GM12801 (cell line): ENCODE measurements around the gene HOXD12.

ENCODE experiments used
- CTCF ChIP-seq: IDR thresholded peaks from one replicate; pipeline ENCODE4 v1.5.1; 2011; ENCODE audit warnings: control low read depth; ENCODE audit not compliant: insufficient read length; ENCODE audit errors: extremely low read depth

HOXD12 gene

GRCh38 chr2:176097820-176098365 is 1.7 kb upstream of the HOXD12 start:
- no peak for TF ChIP-seq CTCF

- TF ChIP-seq CTCF, result no peak
Measured at GRCh38 chr2:176098366-176099158, 1.0 kb upstream of the HOXD12 start.

- no peak for TF ChIP-seq CTCF
Measured at GRCh38 chr2:176099159-176099727, 352 bp upstream of the HOXD12 start.

GRCh38 chr2:176100547-176101140 is 1.0 kb downstream of the HOXD12 start:
- no peak for TF ChIP-seq CTCF

GRCh38 chr2:176101216-176101830 is 1.7 kb downstream of the HOXD12 start:
- no peak for TF ChIP-seq CTCF

- TF ChIP-seq CTCF, result no peak
Measured at GRCh38 chr2:176101842-176102241, 2.2 kb downstream of the HOXD12 start.

GRCh38 chr2:176102309-176102866 is 2.8 kb downstream of the HOXD12 start:
- TF ChIP-seq CTCF, result no peak
